ENCODE results near the gene FADS2.

The FADS2 gene

DNA sequence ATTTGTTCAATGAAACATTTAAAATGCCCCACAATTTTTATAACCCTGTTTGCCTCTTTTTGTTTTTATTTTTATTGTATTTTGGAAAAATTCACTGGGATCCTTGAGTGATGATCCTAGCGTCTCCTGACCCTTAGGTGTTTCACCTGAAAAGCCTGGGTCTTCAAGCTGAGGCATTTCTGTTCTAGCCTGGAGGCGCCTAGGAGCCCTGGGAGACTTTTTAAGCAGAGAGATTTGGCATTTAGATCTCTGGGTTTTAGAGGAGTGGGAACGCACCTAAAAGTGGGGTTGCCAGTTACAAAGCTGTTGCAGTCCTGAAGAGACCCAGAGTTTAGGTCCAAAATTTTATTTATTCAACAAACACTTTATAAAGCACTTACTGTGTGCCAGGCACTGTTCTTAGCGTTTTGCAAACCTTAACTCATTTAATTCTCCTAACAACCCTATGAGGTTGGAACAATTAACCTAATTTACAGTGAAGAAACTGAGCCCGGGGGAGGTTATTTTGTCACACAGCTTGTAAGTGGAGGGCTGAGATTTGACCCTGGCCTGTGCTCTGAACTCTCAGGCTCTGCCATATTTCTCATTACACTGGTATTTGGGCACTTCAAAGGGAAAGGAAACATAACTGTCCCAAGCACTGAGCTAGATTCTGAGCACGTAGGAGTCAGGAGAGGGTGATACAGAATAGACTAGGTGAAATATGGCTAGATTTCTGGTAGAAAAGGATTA, 10.5 kb upstream of the FADS2 start:
- in situ Hi-C loops (cut with MboI; ENCODE audit: low sequenced_read_pairs): no loop called here

GRCh38 chr11:61820174-61820573, 7.9 kb upstream of the FADS2 start:
- in situ Hi-C loops (cut with MboI; ENCODE audit: low sequenced_read_pairs): no loop called here

- in situ Hi-C loops (cut with MboI; ENCODE audit: low sequenced_read_pairs): no loop called here
Observed at GRCh38 chr11:61826930-61827570, 1.1 kb upstream of the FADS2 start.

DNA sequence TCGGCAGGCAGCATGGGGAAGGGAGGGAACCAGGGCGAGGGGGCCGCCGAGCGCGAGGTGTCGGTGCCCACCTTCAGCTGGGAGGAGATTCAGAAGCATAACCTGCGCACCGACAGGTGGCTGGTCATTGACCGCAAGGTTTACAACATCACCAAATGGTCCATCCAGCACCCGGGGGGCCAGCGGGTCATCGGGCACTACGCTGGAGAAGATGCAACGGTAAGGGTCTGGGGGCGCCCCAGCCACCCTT, 204 bp downstream of the FADS2 start:
- in situ Hi-C loops (cut with MboI; ENCODE audit: low sequenced_read_pairs): no loop called here

GRCh38 chr11:61828629-61829407, 718 bp downstream of the FADS2 start:
- in situ Hi-C loops (cut with MboI; ENCODE audit: low sequenced_read_pairs): no loop called here

DNA sequence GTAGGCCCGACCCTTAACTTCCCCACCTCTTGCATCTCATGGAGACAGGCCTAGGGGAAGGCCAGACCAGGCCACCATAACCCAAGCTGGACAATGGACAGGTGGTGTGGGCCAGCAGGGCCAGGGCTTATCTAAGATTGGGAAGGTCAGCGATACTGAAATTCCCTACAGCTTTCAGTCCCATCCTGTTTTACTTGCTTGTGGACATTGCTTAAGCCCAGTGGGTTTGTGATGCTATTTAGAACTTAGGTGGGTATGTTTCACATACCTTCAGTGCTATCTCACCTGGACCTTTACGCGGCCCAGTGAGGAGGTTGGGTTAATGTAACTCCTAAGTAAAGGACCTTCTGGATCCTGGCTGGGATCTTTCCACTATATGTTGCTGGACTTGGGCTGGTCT, 1.7 kb downstream of the FADS2 start:
- in situ Hi-C loops (cut with MboI; ENCODE audit: low sequenced_read_pairs): no loop called here

DNA sequence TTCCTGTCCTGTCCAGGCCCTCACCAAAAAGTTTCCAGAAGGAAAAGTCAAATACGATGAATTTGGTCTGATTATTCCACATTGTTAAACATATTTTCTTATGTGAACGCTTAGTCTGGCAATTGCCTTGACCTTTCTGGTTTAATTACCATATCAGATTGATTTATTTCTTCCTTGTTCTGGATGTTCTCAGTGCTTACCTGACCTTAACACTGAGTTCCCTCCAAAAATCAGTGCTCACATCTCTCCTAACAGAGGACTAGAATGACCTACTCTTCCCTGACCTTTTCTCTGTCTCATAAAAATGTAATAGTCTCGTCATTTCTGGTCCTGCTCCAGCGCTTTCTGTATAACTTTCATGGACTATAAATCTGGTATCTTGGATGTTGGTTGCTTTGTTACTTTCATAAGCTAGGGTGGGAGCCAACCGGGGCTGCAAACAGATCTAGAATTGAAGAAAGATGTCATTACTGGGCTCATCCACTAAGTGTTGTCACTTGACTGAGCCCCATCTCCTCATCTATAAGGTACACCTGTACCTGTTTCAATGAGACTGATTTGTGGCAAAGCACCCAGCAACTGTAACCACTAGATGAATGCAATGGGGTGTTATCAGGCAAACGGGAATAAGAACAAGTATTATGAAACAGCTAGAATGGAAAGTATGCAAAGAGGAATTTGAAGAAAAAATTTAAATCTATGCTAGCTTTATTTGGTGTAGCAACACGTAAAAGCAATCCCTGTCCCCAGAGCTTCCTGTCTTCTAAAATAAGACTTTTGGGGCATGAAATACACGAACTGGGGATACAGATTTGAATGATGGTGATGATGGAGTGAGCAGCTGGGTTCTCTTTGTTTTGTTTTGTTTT, 2.4 kb downstream of the FADS2 start:
- in situ Hi-C loops (cut with MboI; ENCODE audit: low sequenced_read_pairs): no loop called here

GRCh38 chr11:61832207-61832606, 4.1 kb downstream of the FADS2 start:
- in situ Hi-C loops (cut with MboI; ENCODE audit: low sequenced_read_pairs): no loop called here

DNA sequence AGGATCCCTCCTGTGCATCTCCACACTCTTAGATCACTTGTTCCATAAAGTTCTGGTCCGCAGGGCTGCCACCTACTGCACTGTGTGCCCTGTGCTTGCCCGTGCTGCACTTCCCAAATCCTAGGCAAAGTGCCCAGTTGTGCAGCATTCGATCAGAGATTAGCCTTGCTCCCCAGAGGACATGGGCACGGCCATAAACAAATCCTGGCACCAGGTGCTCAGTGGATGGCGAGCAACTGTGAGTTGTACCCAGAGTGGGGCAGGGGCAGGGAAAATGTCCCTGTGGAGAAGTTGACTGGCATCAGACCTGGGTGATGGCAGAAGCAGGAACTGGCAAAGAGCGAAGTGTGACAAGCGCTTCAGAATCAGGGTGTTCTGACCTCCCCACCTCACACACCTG, 4.7 kb downstream of the FADS2 start:
- in situ Hi-C loops (cut with MboI; ENCODE audit: low sequenced_read_pairs): no loop called here

- in situ Hi-C loops (cut with MboI; ENCODE audit: low sequenced_read_pairs): no loop called here
Observed at GRCh38 chr11:61833471-61833870, 5.4 kb downstream of the FADS2 start.

DNA sequence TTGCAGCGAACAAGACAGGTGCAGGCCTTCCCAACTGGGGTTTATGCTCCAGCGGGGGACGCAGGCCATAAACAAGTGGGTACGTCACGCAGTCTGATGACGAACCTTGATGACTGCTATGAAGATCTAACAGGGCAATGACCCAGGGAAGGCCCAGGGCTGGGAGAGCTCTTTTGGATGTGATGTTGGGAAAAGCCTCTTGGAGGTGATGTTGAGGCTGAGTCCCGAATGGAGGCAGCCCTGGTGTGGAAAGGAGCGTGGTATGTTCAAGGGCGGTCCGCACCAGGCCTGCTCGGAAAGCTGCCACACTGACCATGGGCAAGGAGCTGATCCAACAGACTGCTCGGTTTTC, 5.8 kb downstream of the FADS2 start:
- in situ Hi-C loops (cut with MboI; ENCODE audit: low sequenced_read_pairs): no loop called here

- in situ Hi-C loops (cut with MboI; ENCODE audit: low sequenced_read_pairs): no loop called here
Observed at GRCh38 chr11:61834278-61835048, 6.4 kb downstream of the FADS2 start.

- in situ Hi-C loops (cut with MboI; ENCODE audit: low sequenced_read_pairs): no loop called here
Observed at GRCh38 chr11:61836193-61836592, 8.1 kb downstream of the FADS2 start.

DNA sequence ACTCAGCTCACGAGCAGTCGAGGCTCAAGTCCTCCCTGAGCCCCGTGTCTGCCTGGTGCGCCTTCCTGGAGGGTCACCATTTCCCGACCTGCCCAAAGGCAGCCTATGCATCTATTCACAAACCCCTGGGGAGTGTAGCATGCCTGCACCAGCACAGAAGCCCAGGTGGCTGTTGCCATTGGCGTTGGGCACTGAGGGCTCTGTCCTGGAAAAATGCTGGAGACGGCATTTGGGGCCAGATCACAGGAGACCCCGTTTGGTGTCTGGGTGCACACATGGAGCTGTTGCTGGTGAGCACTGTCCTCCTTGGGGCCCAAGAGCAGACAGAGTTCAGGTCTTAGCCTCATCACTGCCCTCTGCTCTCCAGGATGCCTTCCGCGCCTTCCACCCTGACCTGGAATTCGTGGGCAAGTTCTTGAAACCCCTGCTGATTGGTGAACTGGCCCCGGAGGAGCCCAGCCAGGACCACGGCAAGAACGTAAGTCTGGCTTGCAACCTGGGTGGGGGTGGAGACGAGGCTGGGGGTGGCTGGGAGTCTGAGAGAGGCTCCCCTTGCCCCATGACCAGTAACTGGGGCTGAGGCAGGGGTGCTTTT, 9.4 kb downstream of the FADS2 start:
- in situ Hi-C loops (cut with MboI; ENCODE audit: low sequenced_read_pairs): no loop called here

GRCh38 chr11:61838501-61838900, 10.4 kb downstream of the FADS2 start:
- in situ Hi-C loops (cut with MboI; ENCODE audit: low sequenced_read_pairs): no loop called here

DNA sequence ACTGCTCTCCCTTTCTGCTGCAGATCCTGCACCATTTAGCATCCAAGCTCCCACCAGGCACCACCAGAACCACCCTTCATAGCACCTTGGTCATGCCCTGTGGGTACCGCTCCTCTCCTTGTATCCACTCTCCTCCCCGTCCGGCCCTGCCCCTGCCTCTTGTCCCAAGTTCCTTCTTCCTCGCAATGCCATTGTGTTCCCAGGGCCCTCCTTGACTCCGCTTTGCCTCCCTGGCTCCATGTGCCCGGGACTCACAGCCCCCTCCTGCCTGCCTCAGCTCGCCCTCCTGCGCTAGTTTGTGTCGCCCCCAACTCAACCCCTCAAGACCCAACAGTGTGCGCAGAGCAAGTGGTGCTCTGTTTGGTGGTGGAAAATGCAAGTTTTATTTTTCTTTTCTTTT, 10.8 kb downstream of the FADS2 start:
- in situ Hi-C loops (cut with MboI; ENCODE audit: low sequenced_read_pairs): no loop called here

DNA sequence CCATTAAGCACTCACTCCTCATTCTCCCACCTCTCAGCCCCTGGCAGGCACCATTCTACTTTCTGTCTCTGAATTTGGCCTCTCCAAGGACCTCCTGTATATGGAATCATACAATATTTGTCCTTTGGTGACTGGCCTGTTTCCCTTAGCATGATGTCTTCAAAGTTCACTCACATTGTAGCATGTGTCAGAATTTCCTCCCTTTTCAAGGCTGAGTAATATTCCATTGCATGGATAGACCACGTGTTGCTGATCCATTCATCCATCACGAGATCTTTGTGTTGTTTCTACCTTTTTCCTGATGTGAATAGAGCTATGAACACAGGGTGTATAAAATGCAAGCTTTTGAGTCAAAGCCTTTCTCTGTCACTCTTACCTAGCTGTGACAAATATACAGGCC, 11.6 kb downstream of the FADS2 start:
- in situ Hi-C loops (cut with MboI; ENCODE audit: low sequenced_read_pairs): no loop called here

DNA sequence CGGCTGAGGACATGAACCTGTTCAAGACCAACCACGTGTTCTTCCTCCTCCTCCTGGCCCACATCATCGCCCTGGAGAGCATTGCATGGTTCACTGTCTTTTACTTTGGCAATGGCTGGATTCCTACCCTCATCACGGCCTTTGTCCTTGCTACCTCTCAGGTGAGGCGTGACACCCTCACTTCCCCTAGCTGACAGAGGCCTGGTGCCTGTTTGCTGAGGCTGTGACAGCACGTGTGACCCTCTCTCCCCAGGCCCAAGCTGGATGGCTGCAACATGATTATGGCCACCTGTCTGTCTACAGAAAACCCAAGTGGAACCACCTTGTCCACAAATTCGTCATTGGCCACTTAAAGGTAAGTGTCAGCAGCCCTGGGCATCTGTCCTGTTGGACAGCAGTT, 12.3 kb downstream of the FADS2 start:
- in situ Hi-C loops (cut with MboI; ENCODE audit: low sequenced_read_pairs): no loop called here

- in situ Hi-C loops (cut with MboI; ENCODE audit: low sequenced_read_pairs): no loop called here
Observed at GRCh38 chr11:61841636-61842527, 13.8 kb downstream of the FADS2 start.

GRCh38 chr11:61842528-61842820, 14.4 kb downstream of the FADS2 start:
- in situ Hi-C loops (cut with MboI; ENCODE audit: low sequenced_read_pairs): no loop called here

Measured in HL-60/S4 treated with phorbol 12-myristate 13-acetate at 8.2 ng/mL for 4 days and 3 days (cell line).